ENCODE data around the gene ASAP3.

DNA sequence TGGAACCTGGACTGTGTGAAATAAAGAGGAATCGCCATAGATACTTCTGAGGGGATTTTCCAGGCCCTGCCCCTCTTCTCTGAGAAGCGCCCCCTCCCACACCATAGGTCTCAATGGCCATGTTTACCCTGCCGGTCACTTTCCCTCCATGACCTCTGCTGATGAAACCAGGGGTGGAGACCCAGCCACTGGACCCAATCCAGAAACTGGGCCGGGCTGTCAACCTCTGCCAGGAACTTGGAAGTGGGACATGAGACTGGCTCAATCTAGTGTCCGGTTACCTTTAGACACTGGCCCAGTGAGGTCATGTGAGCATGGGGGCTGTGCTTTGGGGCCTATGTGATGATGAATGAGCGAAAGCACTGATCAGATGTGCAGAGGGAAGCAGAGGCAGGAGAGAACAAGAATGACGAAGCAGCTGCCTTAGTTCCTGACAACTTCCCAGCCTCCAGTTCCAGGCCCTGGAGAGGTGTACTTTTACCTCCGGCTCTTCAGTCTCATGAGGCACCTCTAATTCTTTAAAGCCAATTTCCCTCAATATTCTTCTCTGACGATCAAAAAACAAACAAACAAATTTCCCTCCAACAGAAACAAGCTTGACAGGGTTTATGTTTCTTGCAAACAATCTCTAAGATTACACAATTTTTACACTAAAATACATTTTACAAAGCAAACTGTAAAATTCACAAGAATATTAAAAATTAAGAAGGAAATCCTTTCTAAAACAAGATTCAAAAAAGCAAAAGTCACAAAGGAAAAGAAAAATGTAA is 4.9 kb downstream of the ASAP3 start:
- TF ChIP-seq, protein P1, sequence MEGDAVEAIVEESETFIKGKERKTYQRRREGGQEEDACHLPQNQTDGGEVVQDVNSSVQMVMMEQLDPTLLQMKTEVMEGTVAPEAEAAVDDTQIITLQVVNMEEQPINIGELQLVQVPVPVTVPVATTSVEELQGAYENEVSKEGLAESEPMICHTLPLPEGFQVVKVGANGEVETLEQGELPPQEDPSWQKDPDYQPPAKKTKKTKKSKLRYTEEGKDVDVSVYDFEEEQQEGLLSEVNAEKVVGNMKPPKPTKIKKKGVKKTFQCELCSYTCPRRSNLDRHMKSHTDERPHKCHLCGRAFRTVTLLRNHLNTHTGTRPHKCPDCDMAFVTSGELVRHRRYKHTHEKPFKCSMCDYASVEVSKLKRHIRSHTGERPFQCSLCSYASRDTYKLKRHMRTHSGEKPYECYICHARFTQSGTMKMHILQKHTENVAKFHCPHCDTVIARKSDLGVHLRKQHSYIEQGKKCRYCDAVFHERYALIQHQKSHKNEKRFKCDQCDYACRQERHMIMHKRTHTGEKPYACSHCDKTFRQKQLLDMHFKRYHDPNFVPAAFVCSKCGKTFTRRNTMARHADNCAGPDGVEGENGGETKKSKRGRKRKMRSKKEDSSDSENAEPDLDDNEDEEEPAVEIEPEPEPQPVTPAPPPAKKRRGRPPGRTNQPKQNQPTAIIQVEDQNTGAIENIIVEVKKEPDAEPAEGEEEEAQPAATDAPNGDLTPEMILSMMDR (IDR thresholded peaks at IDR 0.05; ENCODE audit: low read depth, low read length, poor library complexity, severe bottlenecking): no peak
- no peak for TF ChIP-seq EZH2phosphoT487 (IDR thresholded peaks at IDR 0.05; ENCODE audit: borderline replicate concordance, low read length)
